T1000 (cell line): ENCODE measurements around the gene DACT2.
"Not testable (repeated sequence)": the region's sequence is repeated elsewhere in the genome, so short reads cannot be mapped to it uniquely, and the experiment has no call there.

Source experiments
- DNase-seq: peaks from one replicate; lab custom pipeline; 2025; ENCODE audit warnings: mixed read lengths; lab: John Stamatoyannopoulos, UW

Gene DACT2

GRCh38 chr6:168319279-168320111, at the start of gene DACT2:
DACT2 (minus strand) TSS chr6:168319777; CDS start chr6:168319633, 144 bp downstream.
- no peak for DNase-seq

GRCh38 chr6:168368936-168369335, 49.4 kb upstream of the DACT2 start:
- no peak for DNase-seq

- no peak for DNase-seq
Observed at GRCh38 chr6:168368066-168368820, 48.7 kb upstream of the DACT2 start.

DNA sequence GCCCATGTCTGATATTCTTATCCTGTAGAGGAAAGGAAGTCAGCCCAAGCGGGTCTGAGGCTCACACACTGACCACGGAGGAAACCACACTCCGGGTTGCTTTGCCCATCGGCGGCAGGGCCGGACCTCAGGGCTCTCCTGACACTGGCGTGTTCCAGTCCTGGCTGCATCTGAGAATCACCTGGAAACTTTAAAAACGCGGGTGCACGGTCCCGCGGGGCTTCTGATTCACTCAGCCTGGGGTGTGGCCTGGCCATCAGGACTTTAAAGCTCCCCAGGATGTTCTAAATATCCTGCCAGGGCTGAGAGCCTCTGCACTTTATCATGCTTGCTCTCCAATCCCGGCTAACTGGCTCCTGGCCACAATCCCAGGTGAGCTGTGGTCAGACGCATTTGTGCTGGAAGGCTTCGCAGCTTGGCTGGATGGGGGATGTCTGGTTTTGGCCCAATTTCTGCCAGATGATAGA, 47.7 kb upstream of the DACT2 start:
- no peak for DNase-seq

DNA sequence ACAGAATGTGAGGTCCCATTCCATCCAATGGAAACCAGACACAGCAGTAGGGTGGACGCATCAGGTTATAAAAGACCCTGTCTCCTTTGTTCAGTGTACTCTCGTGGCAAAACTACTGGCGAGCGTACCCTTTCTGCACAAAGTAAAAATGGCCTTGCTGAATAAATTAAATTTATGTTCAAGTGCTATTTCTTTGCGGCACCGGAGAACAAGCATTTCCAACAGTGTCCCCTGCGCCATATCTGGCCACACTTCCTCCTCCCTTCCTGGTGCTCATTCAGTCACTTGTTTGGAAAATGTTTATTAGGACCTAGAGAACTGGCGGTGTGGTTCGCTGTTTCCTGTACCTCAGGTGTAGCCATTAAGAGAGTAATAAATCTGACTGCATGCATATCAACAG, 46.9 kb upstream of the DACT2 start:
- no peak for DNase-seq

DNA sequence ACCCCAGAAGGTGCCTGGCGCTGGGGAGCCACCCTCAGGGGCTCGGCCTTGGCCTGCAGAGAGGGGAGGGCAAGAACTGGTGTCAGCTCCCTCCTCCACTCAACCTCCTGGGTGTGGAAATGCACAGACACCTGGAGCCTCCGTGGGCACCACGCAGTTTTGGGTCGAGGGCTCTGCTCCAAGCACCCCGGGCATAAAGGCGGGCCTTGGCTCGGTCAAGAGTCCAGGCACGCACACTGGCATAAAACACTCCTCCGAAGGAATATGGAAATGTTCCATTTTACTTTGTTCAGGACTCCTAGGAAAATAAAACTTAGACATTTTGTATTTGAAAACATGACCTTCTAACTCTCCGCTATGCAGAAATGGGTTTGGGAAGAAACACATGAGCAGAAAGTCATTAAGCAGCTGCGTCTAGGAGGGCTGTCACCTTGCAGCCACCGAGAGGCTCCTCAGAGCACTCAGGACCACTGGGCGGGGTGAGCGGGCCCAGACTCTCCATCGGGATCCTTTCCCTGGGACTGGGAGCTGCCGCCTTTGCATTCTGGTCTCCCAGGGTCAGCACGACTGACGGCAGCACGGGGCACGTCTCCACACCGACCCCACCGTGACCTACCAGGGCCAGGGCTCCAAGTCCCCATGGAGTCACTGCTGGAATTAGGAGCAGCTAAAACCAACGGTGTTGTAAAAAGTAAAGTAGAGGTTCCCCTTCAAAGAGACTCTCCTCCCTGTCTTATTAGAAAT, 46.0 kb upstream of the DACT2 start:
- DNase-seq = no peak

DNA sequence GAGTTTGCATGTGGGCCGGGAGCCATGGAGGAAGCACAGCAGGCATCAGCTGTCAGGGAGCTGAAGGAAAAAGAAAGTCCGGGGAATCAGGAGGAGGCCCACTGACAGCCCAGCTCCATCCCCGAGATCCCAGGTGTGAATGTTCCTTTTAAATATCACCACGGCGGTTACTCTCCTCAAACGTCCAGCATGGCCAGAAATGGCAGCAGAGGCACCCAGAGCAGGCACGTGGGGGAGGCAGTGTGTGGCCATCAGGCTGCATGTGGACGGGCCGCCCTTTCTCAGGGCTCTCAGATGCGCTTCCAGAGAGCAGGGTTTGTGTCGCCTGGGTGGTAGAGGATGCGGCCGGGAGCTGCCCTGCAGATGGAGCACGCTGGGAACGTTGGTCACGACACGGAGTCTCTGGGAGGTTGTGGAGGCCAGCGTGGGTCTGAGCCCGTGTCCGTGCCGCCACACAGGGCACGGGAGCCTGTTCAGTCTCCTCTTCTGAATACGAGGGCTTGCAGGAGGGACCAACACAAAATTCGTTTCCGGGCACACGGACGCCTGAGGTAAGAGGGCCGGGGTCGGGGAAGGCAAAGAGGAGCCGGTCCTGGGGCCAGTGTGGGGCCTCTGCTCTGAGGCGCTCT, 45.3 kb upstream of the DACT2 start:
- DNase-seq = no peak

GRCh38 chr6:168363811-168364792, 44.5 kb upstream of the DACT2 start:
- no peak for DNase-seq

- DNase-seq = no peak
Observed at GRCh38 chr6:168363302-168363701, 43.7 kb upstream of the DACT2 start.

- no peak for DNase-seq
Observed at GRCh38 chr6:168362276-168362990, 42.9 kb upstream of the DACT2 start.

DNA sequence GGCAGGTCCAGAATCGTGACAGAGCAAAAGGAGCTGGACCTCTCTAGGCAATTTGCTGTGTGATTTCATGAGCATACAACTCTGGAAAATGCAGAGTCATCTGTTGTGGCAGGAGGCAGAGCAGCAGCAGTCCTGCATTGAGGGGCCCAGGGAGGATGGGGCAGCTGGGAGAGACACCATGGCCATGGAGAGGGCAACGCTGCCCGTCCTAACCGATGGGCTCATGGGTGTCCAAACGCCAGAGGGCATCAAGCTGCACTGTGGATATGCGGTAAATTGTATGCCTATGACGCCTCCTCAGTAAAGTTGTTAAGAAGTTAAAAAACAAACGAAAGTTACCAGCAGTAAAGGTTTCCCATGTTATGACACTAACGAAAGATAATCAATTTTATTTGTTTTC, 42.2 kb upstream of the DACT2 start:
- DNase-seq = no peak

GRCh38 chr6:168359794-168360193, 40.2 kb upstream of the DACT2 start:
- no peak for DNase-seq

- DNase-seq = no peak
Observed at GRCh38 chr6:168358842-168359420, 39.4 kb upstream of the DACT2 start.

GRCh38 chr6:168356872-168357271, 37.3 kb upstream of the DACT2 start:
- not testable (repeated sequence) for DNase-seq

DNA sequence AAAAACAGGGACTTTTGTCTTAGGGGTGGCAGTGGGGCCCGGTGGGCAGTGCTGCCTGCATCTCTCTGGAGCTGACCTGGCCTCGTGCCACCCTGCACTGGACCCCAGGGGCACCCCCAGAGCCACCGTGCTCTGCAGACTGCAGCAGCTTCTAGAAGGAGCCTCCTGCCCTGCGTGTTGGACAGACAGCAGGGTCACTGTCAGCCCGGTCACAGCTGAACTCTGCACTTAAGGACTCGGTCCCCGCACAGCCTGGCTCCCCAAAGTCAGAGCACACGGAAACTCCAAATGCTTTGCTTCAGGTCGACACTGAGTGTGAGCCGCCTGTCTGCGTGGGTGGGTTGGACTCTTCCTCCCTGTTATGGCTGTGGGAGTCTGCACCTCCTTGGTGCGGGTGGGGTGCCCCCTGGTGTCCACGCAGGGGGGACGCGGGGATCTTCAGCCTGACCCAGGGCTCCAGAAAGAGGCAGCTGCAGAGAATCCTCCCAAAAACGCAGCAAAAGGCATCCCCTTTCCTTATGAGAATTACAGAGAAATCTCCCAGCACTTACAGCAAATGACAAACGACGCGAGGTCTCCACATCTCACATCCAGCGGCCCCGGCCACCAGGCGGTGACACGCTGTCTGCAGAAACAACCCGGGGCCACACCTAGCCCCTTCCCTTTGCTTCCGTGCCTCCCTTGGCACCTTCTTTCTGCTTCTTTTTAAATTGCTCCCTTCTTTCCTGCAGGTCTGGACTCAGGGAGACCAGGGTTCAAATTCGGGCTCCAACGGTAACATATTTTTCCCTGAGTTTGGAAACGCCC, 36.3 kb upstream of the DACT2 start:
- DNase-seq = no peak

DNA sequence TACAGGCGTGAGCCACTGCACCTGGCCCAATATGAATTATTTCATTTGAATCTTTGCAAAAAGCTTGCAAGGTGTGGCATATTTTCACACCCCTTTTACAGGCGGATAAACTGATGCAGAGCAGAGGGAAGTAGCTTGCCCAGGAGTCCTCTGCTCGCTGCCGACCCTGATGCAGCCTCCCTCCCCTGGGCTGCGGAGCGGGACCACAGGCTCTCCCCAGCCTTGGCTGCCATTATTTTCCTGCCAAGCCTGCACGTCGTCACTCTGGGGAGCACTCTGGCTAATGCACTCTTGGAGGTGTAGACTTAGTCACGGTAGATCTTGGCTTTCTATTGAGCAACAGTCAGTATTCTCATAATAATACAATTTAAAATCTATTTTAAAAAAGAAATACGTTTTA, 34.8 kb upstream of the DACT2 start:
- no peak for DNase-seq

DNA sequence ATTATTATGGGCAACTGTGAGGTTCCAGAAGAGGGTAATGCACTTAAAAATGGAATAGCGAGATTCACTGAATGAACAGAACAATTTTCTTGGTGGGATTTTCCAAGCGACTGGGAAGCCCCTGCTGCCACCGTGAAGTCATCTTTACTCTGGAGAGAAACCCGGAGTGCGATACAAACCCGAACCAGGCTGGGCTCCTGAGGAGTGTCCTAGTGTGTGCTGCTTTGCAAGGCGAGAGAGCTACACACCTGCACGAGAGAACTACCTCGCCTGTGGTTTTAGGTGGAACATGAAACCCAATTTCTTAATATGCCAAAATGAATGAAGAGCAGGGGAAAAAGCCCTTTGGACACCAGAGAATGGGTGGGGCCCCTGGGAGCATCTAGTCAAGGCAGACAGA, 33.5 kb upstream of the DACT2 start:
- no peak for DNase-seq

GRCh38 chr6:168352096-168352495, 32.5 kb upstream of the DACT2 start:
- no peak for DNase-seq

DNA sequence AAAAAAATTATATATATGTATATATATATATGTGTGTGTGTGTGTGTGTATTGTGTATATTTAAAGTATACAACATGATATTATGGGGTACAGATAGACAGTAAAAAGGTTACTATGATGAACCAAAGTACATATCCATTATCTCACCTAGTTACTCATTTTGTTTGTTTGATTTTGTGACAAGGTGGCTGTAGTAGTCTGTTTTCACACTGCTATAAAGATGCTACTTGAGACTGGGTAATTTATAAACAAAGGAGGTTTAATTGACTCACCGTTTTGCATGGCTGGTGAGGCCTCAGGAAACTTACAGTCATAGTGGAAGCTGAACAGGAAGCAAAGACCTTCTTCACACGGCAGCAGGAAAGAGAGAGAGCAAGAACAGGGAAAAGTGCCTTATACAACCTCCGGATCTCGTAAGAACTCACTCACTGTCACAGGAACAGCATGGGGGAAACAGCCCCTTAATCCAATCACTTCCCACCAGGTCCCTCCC, 30.2 kb upstream of the DACT2 start:
- DNase-seq = no peak
